ENCODE measurements around the gene SLC25A6.

GRCh38 chrX:1361275-1361674 is 30.6 kb downstream of the SLC25A6 start:
- TF ChIP-seq FOS (IDR thresholded peaks at IDR 0.05; ENCODE audit: borderline replicate concordance, extremely low read depth, insufficient read length) = no peak
- no peak for TF ChIP-seq CTCF (IDR thresholded peaks at IDR 0.05 in 2 of 3, conservative IDR thresholded peaks at IDR 0.05 in 1 of 3; ENCODE audit: control insufficient read depth in 2 of 3, extremely low read depth in 1 of 3, insufficient read depth in 1 of 3, low read depth in 3 of 3, low read length in 3 of 3)
- TF ChIP-seq POLR2AphosphoS2 (IDR thresholded peaks at IDR 0.05; ENCODE audit: low read depth, low read length) = no peak
- TF ChIP-seq SP1 (IDR thresholded peaks at IDR 0.05; ENCODE audit: low read depth, low read length) = no peak
- no peak for TF ChIP-seq CREB1 (IDR thresholded peaks at IDR 0.05; ENCODE audit: low read depth)
- TF ChIP-seq MTA3 (IDR thresholded peaks at IDR 0.05; ENCODE audit: borderline replicate concordance, low read length) = no peak
- TF ChIP-seq JUNB (IDR thresholded peaks at IDR 0.05) = no peak
- no peak for TF ChIP-seq FOXK2 (IDR thresholded peaks at IDR 0.05)
- TF ChIP-seq BRCA1 (IDR thresholded peaks at IDR 0.05; ENCODE audit: low read depth, low read length) = no peak
